ENCODE data around the gene MAGEA9B.
"Not testable (repeated sequence)": the region's sequence is repeated elsewhere in the genome, so short reads cannot be mapped to it uniquely, and the experiment has no call there.

- TF ChIP-seq CTCF, POLR2A (IDR thresholded peaks at IDR 0.05): not testable (repeated sequence)
Measured at GRCh38 chrX:149545545-149546543, 41.4 kb downstream of the MAGEA9B start.
